SJSA1 (cell line): ENCODE data around the gene FZD2. TPM values are rescaled to one million over a fixed set of nuclear protein-coding genes. Genes with fewer than 3 reads are reported as not detected.
A peak's percentile ranks its signal among the peaks of the same experiment; 100 is the strongest.
"Not testable (repeated sequence)": the region's sequence is repeated elsewhere in the genome, so short reads cannot be mapped to it uniquely, and the experiment has no call there.

Experiments
- DNase-seq, 2 experiments: peaks; one replicate each; pipeline ENCODE4 v3.0.0-alpha.2; 2015 to 2020; ENCODE audit warnings: low spot score in 2 of 2, low read depth in 1 of 2
- H3K27ac ChIP-seq: fragments of 250-450 bp; sonication (Bioruptor Pico); 2 replicates; pipeline ENCODE4 v1.5.1; 2020; ENCODE audit warnings: mild to moderate bottlenecking, moderate library complexity
- H3K27me3 ChIP-seq: fragments of 250-450 bp; sonication (Bioruptor Pico); replicated peaks from 2 replicates; pipeline ENCODE4 v1.5.1; 2020; ENCODE audit warnings: mild to moderate bottlenecking, moderate library complexity
- H3K36me3 ChIP-seq: fragments of 250-450 bp; sonication (Bioruptor Pico); 2 replicates; pipeline ENCODE4 v1.5.1; 2020; ENCODE audit warnings: mild to moderate bottlenecking
- H3K4me1 ChIP-seq: fragments of 250-450 bp; sonication (Bioruptor Pico); replicated peaks from 2 replicates; pipeline ENCODE4 v1.6.1; 2021; ENCODE audit warnings: mild to moderate bottlenecking
- H3K4me3 ChIP-seq: fragments of 250-450 bp; sonication (Bioruptor Pico); 2 replicates; pipeline ENCODE4 v1.5.1; 2020; ENCODE audit warnings: mild to moderate bottlenecking
- H3K9me3 ChIP-seq: fragments of 250-450 bp; sonication (Bioruptor Pico); replicated peaks from 2 replicates; pipeline ENCODE4 v1.5.1; 2020; ENCODE audit warnings: mild to moderate bottlenecking
- total RNA-seq: library from RNA; depleted of rRNA; stranded (reverse); fragments of >200 nt; shearing (Covaris generic); gene quantifications from 2 replicates; pipeline ENCODE4 v1.2.3, GENCODE V29; 2014

Gene FZD2
- total RNA-seq, 1 experiment from 2014 or later = 21.9 TPM

DNA sequence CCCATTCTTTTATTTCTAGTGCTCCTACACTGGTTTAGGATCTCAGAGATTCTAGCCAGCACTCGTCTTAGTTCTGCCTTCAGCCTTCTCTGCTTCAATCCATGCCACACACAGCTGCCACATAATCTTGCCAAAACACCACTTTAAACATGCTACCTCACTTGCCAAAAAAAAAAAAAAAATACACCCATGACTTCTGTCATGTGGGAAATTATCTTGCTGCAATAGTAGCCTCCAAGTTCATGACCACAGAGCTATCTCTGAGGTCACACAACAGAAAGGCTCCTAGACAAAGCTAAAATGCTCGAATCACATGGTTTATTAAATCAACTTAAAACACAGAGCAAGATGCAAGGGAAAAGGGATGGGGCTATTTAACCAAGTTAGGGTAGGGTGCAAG is 18.1 kb downstream of the FZD2 start:
- H3K36me3 ChIP-seq = no peaks in the 10 kb centered on the region
- peaks cover 4% of the 10 kb centered on the region for H3K27me3 ChIP-seq
- DNase-seq = no peak
- no peaks in the 10 kb centered on the region for H3K9me3 ChIP-seq
- H3K27ac ChIP-seq = no peak overlapping the region
- H3K4me1 ChIP-seq = no peaks in the 10 kb centered on the region
- no peak overlapping the region for H3K4me3 ChIP-seq

DNA sequence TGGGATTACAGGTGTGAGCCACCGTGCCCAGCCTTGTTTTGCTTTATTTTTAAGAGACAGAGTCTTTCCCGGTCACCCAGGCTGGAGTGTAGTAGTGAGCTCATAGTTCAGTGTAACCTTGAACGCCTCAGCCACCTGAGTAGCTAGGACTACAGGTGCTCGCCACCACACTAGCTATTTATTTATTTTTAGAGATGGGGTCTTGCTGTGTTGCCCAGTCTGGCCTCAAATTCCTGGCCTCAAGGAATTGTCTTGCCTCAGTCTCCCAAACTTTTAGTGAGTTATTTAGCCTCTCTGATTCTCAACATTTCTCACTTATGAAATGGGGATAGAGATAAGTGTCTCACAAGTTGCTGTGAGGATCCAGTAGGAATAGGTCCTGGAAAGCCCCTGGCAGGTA is 21.7 kb downstream of the FZD2 start:
- H3K9me3 ChIP-seq = no peaks in the 10 kb centered on the region
- no peaks in the 10 kb centered on the region for H3K4me1 ChIP-seq
- no peak for DNase-seq
- H3K27me3 ChIP-seq = peaks cover 8% of the 10 kb centered on the region
- H3K27ac ChIP-seq = no peak overlapping the region
- H3K4me3 ChIP-seq = no peak overlapping the region
- no peaks in the 10 kb centered on the region for H3K36me3 ChIP-seq

DNA sequence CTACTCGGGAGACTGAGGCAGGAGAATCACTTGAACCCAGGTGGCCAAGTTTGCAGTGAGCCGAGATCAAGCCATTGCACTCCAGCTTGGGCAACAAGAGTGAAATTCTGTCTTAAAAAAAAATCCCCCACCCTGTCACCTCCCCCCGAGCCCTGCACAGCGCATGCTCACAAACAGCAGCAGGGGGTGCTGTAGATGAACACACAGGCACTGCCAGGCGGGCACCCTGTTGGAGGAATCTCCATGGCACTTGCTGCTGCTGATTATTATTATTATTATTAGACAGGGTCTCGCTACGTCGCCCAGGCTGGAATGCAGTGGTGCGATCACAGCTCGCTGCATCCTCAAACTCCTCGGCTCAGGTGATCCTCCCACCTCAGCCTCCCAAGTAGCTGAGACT is 24.6 kb downstream of the FZD2 start:
- DNase-seq = no peak
- Histone ChIP-seq H3K9me3 (no peaks in the 10 kb centered on the region), H3K27ac (no peak overlapping the region), H3K4me1 (peaks cover 3% of the 10 kb centered on the region), H3K4me3 (no peak overlapping the region), H3K27me3 (peaks cover 8% of the 10 kb centered on the region), H3K36me3 (no peaks in the 10 kb centered on the region)

DNA sequence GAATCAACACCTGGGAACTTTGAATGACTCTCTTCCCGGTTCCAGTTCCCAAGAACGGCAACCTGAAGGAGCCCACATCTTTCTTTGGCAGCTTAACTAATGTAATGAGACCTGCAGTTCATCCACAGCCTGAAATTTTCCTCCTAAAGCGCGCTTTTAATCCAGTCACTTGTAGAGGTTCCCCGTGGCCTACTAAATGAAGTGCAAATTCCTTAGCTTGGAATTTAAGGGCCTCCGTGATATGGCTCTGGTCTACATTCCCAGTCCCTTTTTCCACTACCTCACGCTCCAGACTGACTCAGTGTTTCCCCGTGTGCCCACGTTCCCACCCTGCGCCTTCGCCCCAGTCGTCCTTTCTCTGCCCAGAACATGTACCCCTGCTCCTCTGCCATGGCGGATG is 27.2 kb downstream of the FZD2 start:
- peaks cover 18% of the 10 kb centered on the region for H3K4me1 ChIP-seq
- no peaks in the 10 kb centered on the region for H3K9me3 ChIP-seq
- no peaks in the 10 kb centered on the region for H3K36me3 ChIP-seq
- no peak for DNase-seq
- H3K27me3 ChIP-seq = peaks cover 8% of the 10 kb centered on the region
- H3K27ac ChIP-seq = no peak overlapping the region
- H3K4me3 ChIP-seq = no peak overlapping the region

DNA sequence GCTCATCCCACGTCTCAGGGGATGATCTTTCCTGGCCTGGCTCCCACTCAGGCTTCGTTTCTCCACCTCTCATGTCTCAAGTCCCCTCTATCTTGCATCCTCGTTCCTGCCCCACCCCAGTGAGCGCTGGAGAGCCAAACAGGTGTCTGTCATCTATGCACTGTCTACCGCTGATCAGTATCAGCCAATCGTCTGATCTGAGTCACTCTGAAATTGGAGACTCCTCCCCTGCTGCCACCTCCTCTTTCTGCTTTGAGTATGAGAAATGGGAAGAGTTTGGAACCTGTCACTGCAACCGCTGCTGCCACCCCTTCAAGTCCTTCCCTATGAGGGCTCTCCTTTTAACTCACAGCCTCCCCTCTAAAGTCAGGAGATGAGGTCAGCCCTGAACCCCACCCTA is 28.0 kb downstream of the FZD2 start:
- DNase-seq = no peak

DNA sequence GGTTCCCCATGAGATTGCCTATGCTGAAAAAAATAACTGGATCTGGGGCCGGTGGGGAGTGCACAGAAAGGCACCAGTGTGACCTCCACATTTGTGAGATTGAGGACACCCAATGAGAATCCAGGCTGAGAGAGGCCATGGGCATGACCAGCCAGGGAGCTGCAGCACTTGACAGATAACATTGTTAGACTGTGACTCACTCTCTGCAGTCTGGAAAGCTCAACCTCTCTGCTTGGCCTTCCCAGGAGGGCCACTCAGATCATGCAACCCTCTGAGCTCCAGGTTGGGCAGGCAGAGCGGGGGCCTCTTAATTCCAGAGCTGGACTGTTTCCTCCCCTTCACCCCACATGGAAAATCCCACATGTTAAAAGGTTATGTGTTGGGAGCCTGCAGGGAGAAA is 30.1 kb downstream of the FZD2 start:
- H3K4me1 ChIP-seq = peaks cover 23% of the 10 kb centered on the region

More for the DNA sequence above, 28.0 kb downstream of the FZD2 start:
- H3K4me3 ChIP-seq = no peak overlapping the region
- no peaks in the 10 kb centered on the region for H3K36me3 ChIP-seq
- peaks cover 23% of the 10 kb centered on the region for H3K4me1 ChIP-seq
- H3K27me3 ChIP-seq = peaks cover 4% of the 10 kb centered on the region; the same call in 1 of the 2 replicates
- H3K9me3 ChIP-seq = no peaks in the 10 kb centered on the region
- no peak overlapping the region for H3K27ac ChIP-seq

DNA sequence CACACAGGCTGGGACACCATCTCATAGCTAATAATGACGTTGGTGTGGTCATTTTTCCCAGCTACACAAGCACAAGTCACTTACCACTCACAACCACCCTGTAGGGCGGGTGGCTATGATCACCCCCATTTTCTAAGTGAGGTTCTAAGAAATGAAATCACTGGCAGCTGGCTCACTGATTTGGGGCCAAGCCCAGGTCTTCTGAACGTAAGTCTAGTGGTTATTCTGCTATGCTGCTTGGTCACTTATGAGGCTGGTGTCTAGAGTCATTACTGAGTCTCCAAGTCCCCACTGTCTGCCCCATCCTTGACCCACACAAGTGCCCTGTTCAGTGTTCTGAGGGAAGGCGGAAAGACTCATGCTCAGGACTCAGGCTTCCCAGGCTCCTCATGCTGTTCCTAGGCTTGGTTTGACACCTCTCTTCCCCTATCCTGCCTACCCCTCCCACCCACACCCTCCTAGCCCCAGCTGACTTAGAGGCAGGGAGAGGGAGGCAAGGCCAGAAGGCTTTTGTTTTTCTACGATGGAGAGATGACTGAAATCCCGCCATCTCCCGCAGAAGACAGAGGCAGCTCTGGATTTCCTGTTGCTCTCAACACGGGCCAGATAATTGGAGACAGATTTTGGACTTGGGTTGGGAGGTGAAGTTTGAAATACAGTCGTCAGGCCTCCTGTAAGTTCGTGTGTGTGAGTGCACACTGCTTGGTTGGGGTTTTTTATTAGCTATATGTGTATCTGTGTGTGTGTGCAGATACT is 32.2 kb downstream of the FZD2 start:
- no peak overlapping the region for H3K4me3 ChIP-seq
- H3K27me3 ChIP-seq = no peaks in the 10 kb centered on the region
- H3K4me1 ChIP-seq = peaks cover 23% of the 10 kb centered on the region
- H3K27ac ChIP-seq = no peak overlapping the region
- DNase-seq = no peak
- H3K9me3 ChIP-seq = no peaks in the 10 kb centered on the region
- H3K36me3 ChIP-seq = no peaks in the 10 kb centered on the region

More for the DNA sequence above, 30.1 kb downstream of the FZD2 start:
- no peaks in the 10 kb centered on the region for H3K9me3 ChIP-seq
- peak; percentile 88 to 92 for DNase-seq
- no peaks in the 10 kb centered on the region for H3K36me3 ChIP-seq
- H3K27me3 ChIP-seq = no peaks in the 10 kb centered on the region
- H3K27ac ChIP-seq = no peak overlapping the region; the same call in 1 of the 2 replicates
- no peak overlapping the region for H3K4me3 ChIP-seq

DNA sequence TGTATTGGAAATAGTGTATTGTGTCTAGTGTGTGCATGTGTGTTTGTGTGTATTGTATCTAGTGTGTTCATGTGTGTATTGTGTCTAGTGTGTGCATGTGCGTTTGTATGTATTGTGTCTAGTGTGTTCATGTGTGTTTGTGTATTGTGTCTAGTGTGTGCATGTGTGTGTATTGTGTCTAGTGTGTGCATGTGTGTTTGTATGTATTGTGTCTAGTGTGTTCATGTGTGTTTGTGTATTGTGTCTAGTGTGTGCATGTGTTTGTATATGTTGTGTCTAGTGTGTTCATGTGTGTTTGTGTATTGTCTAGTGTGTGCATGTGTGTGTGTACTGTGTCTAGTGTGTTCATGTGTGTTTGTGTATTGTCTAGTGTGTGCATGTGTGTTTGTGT is 32.8 kb downstream of the FZD2 start:
- DNase-seq, H3K27ac ChIP-seq, H3K36me3 ChIP-seq, H3K9me3 ChIP-seq, H3K27me3 ChIP-seq, H3K4me3 ChIP-seq: not testable (repeated sequence)
- peaks cover 26% of the 10 kb centered on the region for H3K4me1 ChIP-seq

DNA sequence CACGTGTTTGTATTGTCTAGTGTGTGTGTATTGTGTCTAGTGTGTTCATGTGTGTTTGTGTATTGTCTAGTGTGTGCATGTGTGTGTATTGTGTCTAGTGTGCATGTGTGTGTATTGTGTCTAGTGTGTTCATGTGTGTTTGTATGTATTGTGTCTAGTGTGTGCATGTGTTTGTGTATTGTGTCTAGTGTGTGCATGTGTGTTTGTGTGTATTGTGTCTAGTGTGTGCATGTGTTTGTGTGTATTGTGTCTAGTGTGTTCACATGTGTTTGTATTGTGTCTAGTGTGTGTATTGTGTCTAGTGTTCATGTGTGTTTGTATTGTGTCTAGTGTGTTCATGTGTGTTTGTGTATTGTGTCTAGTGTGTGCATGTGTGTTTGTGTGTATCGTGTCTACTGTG is 33.5 kb downstream of the FZD2 start:
- not testable (repeated sequence) for DNase-seq, H3K4me3 ChIP-seq, H3K36me3 ChIP-seq, H3K27me3 ChIP-seq, H3K9me3 ChIP-seq, H3K27ac ChIP-seq
- H3K4me1 ChIP-seq = peaks cover 31% of the 10 kb centered on the region

DNA sequence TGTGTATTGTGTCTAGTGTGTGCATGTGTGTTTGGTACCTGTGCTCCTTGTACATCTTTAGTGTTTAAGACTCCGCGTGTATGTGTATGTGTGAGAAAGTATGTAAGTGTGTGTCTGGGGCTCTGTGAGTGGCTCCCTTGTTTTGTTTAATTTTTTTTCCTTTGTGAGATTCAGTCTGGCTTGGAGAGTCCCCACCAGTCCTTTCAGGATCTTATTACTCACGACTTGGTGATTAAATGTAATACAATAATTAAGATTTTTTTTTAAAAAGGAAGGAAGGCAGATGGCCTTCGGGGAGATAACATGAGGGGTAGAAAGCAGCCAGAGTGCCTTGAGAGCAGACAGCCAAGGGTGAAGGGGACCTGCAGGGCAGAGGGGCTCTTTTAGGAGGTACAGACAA is 33.9 kb downstream of the FZD2 start:
- H3K27ac ChIP-seq = no peak overlapping the region
- no peak overlapping the region for H3K4me3 ChIP-seq
- no peak for DNase-seq
- H3K27me3 ChIP-seq = no peaks in the 10 kb centered on the region
- no peaks in the 10 kb centered on the region for H3K36me3 ChIP-seq
- H3K4me1 ChIP-seq = peaks cover 31% of the 10 kb centered on the region
- no peaks in the 10 kb centered on the region for H3K9me3 ChIP-seq

DNA sequence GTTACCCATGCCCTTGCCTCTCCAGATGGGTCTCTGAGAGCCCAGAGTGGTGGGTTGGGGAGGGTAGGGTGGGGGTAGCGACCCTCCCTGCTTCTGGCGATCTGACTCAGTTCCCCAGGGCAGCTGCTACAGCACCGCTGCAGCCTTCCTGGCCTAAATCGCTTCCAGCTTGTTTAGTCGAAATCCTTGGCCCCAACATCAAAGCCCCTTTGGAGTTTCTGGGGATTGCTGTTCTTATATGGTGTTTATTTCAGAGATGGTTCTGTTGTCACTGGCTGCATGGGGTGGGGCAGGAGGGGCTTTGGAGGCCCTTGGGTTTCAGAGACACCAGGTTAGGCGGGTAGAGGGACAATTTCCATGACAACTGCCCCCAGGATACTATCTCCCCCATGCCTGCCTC is 35.9 kb downstream of the FZD2 start:
- Histone ChIP-seq H3K4me1 (peaks cover 17% of the 10 kb centered on the region), H3K27ac (no peak overlapping the region), H3K36me3 (no peaks in the 10 kb centered on the region), H3K4me3 (no peak overlapping the region), H3K27me3 (no peaks in the 10 kb centered on the region), H3K9me3 (no peaks in the 10 kb centered on the region)
- DNase-seq = no peak

DNA sequence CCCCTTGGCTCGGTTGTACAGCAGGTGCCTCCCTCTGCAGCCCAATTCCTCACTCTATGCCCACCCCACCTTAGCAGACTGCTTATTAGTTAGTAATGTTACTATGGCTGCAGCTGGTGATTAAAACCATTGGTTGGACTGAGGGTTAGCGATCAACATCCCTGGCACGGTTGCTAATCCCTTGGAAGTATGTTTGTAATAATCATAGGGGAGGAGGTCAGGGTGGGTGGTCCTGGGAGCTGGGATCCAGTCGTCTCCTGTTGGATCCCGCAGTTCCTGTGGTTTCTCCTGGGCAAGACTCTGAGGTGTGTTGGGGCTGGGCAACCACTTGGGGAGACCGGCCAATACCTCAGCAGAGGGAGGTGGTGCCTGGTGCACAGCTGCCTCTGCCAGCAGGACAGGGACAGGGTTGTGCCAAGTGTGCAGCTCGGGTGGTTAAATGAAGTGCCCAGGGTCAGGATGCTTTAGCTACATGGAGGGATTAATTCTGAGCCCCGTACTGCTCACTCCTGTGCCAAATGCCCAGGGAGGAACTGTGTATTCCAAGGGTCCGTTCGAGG is 38.0 kb downstream of the FZD2 start:
- H3K27me3 ChIP-seq = no peaks in the 10 kb centered on the region
- peaks cover 9% of the 10 kb centered on the region for H3K4me1 ChIP-seq
- H3K4me3 ChIP-seq = no peak overlapping the region
- DNase-seq = no peak
- H3K27ac ChIP-seq = no peak overlapping the region
- H3K9me3 ChIP-seq = no peaks in the 10 kb centered on the region
- H3K36me3 ChIP-seq = no peaks in the 10 kb centered on the region

DNA sequence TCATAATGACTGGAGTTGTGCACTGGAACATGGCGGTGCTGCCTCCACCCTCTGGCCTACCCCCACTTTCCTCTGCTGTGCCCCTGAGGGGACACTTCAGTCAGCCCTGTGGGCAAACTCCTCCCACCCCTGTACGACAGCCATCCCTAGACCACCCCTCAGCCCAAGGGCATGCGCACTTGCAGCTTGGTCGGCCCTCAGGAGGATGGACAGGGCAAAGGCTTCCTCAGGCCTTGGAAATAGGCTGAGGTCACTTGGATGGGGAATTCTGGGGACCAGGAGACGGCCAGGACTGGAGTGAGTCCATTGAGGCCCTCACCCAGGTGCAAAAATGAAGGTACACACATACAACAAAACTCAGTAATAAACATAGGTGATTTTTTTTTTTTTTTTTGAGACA is 41.0 kb downstream of the FZD2 start:
- no peak for DNase-seq
- no peaks in the 10 kb centered on the region for H3K9me3 ChIP-seq
- H3K4me1 ChIP-seq = peaks cover 16% of the 10 kb centered on the region
- H3K27ac ChIP-seq = no peak overlapping the region
- H3K27me3 ChIP-seq = no peaks in the 10 kb centered on the region
- H3K4me3 ChIP-seq = no peak overlapping the region
- no peaks in the 10 kb centered on the region for H3K36me3 ChIP-seq

DNA sequence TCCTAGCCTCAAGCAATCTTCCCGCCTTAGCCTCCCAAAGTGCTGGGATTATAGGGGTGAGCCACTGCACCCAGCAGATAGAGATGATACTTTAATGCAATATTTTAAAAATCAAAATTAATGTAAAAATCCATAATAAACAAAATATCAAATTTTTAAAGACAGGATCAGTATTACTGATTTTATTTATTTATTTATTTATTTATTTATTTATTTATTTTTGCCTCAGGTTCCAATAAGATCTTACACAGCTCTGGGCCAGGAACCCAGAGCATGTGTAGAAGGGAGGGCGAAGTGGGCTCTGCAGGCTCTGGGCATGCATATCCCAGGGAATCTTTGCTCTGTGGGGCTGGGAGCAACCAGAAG is 41.6 kb downstream of the FZD2 start:
- Histone ChIP-seq H3K27ac (no peak overlapping the region), H3K4me1 (peaks cover 16% of the 10 kb centered on the region), H3K36me3 (no peaks in the 10 kb centered on the region), H3K9me3 (no peaks in the 10 kb centered on the region), H3K4me3 (no peak overlapping the region), H3K27me3 (no peaks in the 10 kb centered on the region)
- DNase-seq = no peak
